Body of pancreas (tissue), 4 donors: ENCODE measurements around the gene CFAP100.

ENCODE experiments used
- CTCF ChIP-seq, 7 experiments: fragments of 450-650 bp in 4 of 7; fragments of 200-600 bp in 3 of 7; sonication (generic) in 3 of 7; IDR thresholded peaks; one replicate each; pipeline ENCODE4 v1.5.1; 2016 to 2019; ENCODE audit warnings: antibody characterized with exemption in 7 of 7
- POLR2A ChIP-seq, 3 donors: fragments of 450-650 bp; IDR thresholded peaks; one replicate each; pipeline ENCODE4 v1.6.1; 2016; ENCODE audit warnings: antibody characterized with exemption in 3 of 3, mild to moderate bottlenecking in 2 of 3

GRCh38 chr3:126446301-126446700 is 51.6 kb downstream of the CFAP100 start:
- TF ChIP-seq CTCF (IDR thresholded peaks at IDR 0.05) (no peak), POLR2A (IDR thresholded peaks at IDR 0.05) (no peak)
